Raji (cell line): ENCODE measurements around the gene TMIGD2.

Experiments used
- POLR2A ChIP-seq: IDR thresholded peaks from 2 replicates; pipeline ENCODE4 v1.6.1; 2011; ENCODE audit warnings: low read depth, low read length, control low read depth; ENCODE audit not compliant: insufficient read depth

The TMIGD2 gene, protein sequence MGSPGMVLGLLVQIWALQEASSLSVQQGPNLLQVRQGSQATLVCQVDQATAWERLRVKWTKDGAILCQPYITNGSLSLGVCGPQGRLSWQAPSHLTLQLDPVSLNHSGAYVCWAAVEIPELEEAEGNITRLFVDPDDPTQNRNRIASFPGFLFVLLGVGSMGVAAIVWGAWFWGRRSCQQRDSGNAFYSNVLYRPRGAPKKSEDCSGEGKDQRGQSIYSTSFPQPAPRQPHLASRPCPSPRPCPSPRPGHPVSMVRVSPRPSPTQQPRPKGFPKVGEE

DNA sequence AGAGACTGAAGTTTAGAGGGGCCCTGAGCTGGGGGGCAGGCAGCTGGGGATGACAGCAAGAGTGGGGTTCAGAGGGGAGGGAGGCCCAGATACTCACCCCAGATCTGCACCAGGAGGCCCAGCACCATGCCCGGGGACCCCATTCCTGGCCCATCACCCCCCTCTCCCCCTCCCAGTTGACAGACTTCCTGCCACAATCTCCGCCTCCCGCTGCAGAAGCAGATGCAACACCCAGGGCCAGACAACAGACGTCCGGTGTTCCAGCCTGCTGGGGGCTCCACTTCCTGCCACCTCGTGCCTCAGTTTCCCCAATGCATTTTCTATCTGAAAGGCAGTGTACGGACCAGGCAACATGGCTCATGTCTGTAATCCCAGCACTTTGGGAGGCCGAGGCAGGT, at the start of gene TMIGD2:
Gene TMIGD2, minus strand, starts transcription at position 147 of the 398 bp plus-strand sequence. Its CDS starts 4 bp downstream, at position 143.
- no peak for TF ChIP-seq POLR2A

- no peak for TF ChIP-seq POLR2A
These were observed 48.5 kb upstream of the TMIGD2 start for GRCh38 chr19:4350726-4351125.

DNA sequence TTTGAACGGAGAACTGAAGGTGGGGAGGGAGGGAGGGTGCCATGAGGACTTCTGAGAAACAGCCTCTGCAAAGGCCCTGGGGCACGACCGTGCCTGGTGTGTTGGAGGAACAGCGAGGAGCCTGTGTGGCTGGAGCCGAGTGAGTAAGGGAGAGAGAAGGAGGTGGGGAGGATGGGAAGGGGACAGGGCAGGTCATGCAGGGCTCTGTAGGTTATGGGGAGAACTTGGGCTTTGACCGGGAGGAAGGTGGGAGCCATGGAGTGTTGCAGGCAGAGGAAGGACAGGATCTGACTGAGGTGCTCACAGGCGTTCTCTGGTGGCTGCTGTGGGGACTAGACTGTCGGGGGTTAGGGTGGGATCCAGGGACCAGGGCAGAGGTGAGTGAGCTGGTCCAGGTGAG, 47.9 kb upstream of the TMIGD2 start:
- no peak for TF ChIP-seq POLR2A

- no peak for TF ChIP-seq POLR2A
These were observed 45.3 kb upstream of the TMIGD2 start for GRCh38 chr19:4347521-4347920.

- no peak for TF ChIP-seq POLR2A
These were observed 43.8 kb upstream of the TMIGD2 start for GRCh38 chr19:4346020-4346383.

GRCh38 chr19:4345342-4346019, 43.3 kb upstream of the TMIGD2 start:
- TF ChIP-seq POLR2A = no peak

DNA sequence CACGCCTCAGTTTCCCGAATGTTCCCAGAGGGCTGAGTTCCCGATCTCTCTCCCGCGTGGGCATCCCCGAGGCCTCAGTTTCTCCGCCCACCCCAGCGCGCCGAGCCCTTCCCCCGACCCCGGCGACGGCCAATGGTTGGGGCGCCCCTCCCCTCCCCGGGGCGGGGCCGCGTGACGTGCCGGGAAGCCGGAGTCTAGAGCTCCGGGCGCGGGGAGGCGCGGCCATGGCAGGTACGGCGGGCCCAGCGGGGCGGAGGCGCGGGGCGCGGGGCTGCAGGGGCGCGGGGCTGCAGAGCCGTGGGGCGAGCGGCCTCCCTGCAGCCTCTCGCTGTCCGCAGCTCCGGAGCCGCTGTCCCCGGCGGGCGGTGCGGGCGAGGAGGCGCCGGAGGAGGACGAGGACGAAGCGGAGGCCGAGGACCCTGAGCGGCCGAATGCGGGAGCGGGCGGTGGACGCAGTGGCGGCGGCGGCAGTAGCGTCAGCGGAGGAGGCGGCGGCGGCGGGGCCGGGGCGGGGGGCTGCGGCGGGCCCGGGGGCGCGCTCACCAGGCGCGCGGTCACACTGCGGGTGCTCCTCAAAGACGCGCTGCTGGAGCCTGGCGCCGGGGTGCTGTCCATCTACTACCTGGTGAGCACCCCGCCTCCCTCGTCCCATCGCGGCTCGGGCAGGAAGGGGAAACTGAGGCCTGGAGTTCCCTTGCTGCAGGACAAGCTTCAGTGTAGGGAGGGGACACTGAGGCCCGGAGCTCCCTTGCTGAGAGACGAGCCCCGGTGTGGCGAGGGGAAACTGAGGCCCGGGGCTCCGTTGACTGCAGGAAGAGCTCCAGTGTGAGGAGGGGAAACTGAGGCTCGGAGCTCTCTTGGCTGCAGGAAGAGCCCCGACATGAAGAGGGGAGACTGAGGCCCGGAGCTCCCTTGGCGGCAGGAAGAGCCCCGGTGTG, 41.5 kb upstream of the TMIGD2 start, which contains the start of gene MPND:
Gene MPND, plus strand, starts transcription at position 193 of the 938 bp plus-strand sequence. Its CDS starts 32 bp downstream, at position 225.
- TF ChIP-seq POLR2A = peak; percentile 70

DNA sequence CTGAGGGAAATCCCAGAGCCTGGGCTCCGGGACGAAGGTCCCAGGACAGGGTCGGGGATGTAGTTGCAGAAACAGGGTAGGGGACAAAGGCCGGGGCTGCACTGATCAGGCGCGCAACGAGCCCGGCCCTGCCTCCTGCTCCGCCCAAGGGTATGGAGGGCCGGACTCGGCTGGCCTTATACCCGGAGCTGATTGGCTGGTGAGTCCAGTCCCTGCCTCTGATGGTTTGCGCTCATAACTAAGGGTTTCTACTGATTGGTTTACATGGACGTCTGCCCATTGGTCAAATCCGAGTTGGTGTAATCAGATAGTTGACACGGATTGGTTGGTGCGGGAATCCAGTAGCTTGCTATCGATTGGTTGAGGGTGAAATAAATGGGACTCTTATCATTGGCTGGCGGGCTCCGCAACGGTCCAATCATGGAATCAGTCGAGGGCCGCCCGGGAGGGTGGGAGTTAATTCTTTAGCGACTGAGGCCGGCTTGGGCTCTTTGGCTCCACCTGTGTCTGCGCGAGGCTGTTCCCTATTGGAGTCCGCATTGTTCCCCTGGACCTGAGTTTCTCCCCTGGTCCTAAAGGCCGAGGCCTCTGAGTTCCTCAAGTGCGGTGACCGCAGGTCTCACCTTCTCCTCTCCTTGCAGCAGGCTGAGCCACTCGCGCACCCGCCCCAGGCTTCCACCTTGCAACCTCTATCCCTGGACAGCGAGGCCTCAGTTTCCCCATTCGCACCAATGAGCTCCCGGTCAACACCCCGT, 40.6 kb upstream of the TMIGD2 start:
- TF ChIP-seq POLR2A = peak; percentile 87

GRCh38 chr19:4342314-4342614, 40.1 kb upstream of the TMIGD2 start:
- no peak for TF ChIP-seq POLR2A

GRCh38 chr19:4338441-4339355, 36.5 kb upstream of the TMIGD2 start, which contains the start of gene STAP2:
Gene STAP2, minus strand, starts transcription at chr19:4338827. Its CDS starts 74 bp downstream, at chr19:4338753.
- TF ChIP-seq POLR2A = no peak

- TF ChIP-seq POLR2A = no peak
These were observed 35.8 kb upstream of the TMIGD2 start for GRCh38 chr19:4337906-4338440.

DNA sequence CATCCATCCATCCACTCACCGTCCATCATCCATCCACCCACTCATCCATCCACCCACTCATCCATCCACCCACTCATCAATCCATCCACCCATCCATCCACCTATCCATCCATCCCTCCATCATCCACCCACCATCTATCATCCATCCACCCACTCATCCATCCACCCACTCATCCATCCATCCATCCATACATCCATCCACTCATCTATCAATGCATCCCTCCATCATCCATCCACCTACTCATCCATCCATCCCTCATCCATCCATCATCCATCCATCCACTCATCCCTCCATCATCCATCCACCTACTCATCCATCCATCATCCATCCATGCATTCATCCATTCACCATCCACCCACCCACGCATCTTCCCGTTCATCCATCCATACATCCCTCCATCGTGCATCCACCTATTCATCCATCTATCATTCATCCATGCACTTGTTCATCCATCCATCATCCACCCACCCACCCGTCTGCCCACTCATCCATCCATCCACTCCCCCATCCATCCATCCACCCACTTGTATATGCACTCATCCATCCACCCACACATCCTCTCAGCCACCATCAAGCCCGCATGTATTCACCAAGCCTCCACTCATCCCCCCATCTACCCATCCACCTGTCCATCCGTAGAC, 32.9 kb upstream of the TMIGD2 start:
- TF ChIP-seq POLR2A = no peak

DNA sequence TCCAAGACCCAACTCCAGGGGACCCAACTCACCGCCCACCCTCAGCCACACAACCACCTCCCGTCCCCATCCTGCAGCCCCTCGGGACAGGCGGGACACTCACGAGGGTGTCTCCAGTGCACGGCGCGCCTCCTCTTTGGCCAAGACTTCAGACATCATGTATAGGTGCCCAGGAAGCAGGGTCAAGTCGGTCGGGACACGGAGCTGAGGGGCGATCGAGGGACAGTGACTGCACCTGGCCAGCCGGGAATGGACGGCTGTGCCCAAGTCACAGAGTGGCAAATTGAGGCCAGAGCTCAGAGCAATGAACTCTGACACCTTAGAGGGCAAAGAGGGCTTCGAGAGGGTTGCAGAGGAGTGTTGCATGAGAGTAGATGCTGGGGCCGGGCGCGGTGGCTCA, 27.7 kb upstream of the TMIGD2 start:
- TF ChIP-seq POLR2A = no peak; the same call in 1 of the 2 replicates
